Osteoblast (primary cell): ENCODE results near the gene GFPT1. TPM values are rescaled to one million over a fixed set of nuclear protein-coding genes. Genes with fewer than 3 reads are reported as not detected.

Experiments used
- DNase-seq: peaks from one replicate; pipeline ENCODE4 v3.0.0; 2011; ENCODE audit warnings: low spot score, mixed read lengths; ENCODE audit not compliant: insufficient read length; ENCODE audit errors: missing footprints
- H2AFZ ChIP-seq: 2 replicates; pipeline ENCODE4 v1.6.0; 2011; ENCODE audit warnings: mild to moderate bottlenecking, low read length
- H3K27ac ChIP-seq: 2 replicates; pipeline ENCODE4 v1.5.1; 2011; ENCODE audit warnings: mild to moderate bottlenecking, low read depth, low read length, moderate library complexity
- H3K27me3 ChIP-seq: 2 replicates; pipeline ENCODE4 v1.6.0; 2012; ENCODE audit warnings: mild to moderate bottlenecking, control low read depth, inconsistent platforms, low read length, moderate library complexity; ENCODE audit not compliant: insufficient read depth
- H3K36me3 ChIP-seq: 2 replicates; pipeline ENCODE4 v1.5.1; 2011; ENCODE audit warnings: mild to moderate bottlenecking, low read length, control low read depth, moderate library complexity; ENCODE audit not compliant: insufficient read depth
- H3K4me1 ChIP-seq: 2 replicates; pipeline ENCODE4 v1.5.1; 2011; ENCODE audit warnings: mild to moderate bottlenecking, low read length, control low read depth, moderate library complexity; ENCODE audit not compliant: insufficient read depth
- H3K4me2 ChIP-seq: 2 replicates; pipeline ENCODE4 v1.6.0; 2011; ENCODE audit warnings: mild to moderate bottlenecking, low read length; ENCODE audit not compliant: insufficient read depth
- H3K4me3 ChIP-seq: fragments of 200-600 bp; sonication (generic); 3 replicates; pipeline ENCODE4 v1.5.1; 2012; ENCODE audit warnings: mild to moderate bottlenecking, low read length, inconsistent platforms; ENCODE audit not compliant: insufficient read depth
- H3K79me2 ChIP-seq: 2 replicates; pipeline ENCODE4 v1.6.0; 2012; ENCODE audit warnings: mild to moderate bottlenecking, low read length, control low read depth, inconsistent platforms; ENCODE audit not compliant: insufficient read depth
- H3K9me3 ChIP-seq: 2 replicates; pipeline ENCODE4 v1.5.1; 2011; ENCODE audit warnings: low read depth, low read length, control low read depth
- H4K20me1 ChIP-seq: 2 replicates; pipeline ENCODE4 v1.6.0; 2012; ENCODE audit warnings: mild to moderate bottlenecking, low read length, control low read depth; ENCODE audit not compliant: insufficient read depth
- total RNA-seq: library from RNA; depleted of rRNA; stranded (reverse); fragments of >200 nt; gene quantifications from 2 replicates; pipeline ENCODE4 v1.2.3, GENCODE V29; 2012
- TF ChIP-seq, protein P1 (sequence below): IDR thresholded peaks from 2 replicates; pipeline ENCODE4 v1.5.1; 2011; ENCODE audit warnings: mild to moderate bottlenecking, low read depth, low read length, moderate library complexity; ENCODE audit errors: extremely low read depth

The GFPT1 gene
- total RNA-seq, 1 donor, result 64.4 TPM

DNA sequence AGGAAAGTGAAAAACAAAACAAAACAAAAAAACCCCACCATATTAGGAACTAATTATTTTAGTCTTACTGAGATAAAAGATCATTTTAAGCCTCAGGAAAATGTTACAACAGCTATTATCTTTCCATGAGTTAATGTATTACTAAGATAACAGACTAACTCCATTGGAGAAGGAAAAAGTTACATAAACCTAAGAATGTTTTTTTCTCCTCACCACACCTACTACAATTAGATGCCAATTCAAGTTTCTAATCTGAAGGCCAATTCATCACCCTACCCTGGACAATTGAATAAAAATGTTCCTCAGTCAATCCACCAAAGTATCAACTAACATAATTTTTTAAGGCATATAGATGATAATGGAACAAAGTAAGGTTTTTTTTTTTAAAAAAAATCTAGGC lies 10.2 kb upstream of the GFPT1 start:
- Histone ChIP-seq H3K27me3 (no peaks in the 10 kb centered on the region), H3K27ac (no peak overlapping the region), H3K4me1 (peaks cover 4% of the 10 kb centered on the region), H3K4me3 (no peak overlapping the region), H2AFZ (no peak overlapping the region), H3K4me2 (no peak overlapping the region), H3K79me2 (no peaks in the 10 kb centered on the region), H4K20me1 (no peaks in the 10 kb centered on the region), H3K36me3 (peaks cover 25% of the 10 kb centered on the region), H3K9me3 (no peaks in the 10 kb centered on the region)
- no peak for DNase-seq
- TF ChIP-seq, protein P1, sequence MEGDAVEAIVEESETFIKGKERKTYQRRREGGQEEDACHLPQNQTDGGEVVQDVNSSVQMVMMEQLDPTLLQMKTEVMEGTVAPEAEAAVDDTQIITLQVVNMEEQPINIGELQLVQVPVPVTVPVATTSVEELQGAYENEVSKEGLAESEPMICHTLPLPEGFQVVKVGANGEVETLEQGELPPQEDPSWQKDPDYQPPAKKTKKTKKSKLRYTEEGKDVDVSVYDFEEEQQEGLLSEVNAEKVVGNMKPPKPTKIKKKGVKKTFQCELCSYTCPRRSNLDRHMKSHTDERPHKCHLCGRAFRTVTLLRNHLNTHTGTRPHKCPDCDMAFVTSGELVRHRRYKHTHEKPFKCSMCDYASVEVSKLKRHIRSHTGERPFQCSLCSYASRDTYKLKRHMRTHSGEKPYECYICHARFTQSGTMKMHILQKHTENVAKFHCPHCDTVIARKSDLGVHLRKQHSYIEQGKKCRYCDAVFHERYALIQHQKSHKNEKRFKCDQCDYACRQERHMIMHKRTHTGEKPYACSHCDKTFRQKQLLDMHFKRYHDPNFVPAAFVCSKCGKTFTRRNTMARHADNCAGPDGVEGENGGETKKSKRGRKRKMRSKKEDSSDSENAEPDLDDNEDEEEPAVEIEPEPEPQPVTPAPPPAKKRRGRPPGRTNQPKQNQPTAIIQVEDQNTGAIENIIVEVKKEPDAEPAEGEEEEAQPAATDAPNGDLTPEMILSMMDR, result no peak

DNA sequence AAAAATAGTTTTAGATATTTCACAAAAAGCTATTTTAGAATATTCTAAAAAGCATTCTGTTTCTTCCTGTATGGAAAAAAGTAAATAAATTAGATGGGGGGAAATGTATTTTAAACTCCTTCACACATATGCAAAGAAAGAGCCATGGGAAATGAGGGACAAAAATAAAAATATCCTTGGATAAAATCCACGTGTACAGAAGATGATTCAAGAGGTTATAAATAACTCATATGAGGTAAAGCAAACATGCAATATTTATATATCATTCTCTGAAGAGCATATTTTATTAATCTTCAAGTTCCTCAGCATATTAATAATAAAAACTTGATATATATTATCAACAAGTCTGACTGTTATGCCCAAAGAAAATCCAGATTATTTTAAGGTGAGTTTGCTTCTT lies 8.8 kb upstream of the GFPT1 start:
- Histone ChIP-seq H3K4me2 (no peak overlapping the region), H2AFZ (no peak overlapping the region), H3K27ac (no peak overlapping the region), H3K27me3 (no peaks in the 10 kb centered on the region), H4K20me1 (no peaks in the 10 kb centered on the region), H3K4me3 (no peak overlapping the region), H3K4me1 (peaks cover 4% of the 10 kb centered on the region), H3K79me2 (no peaks in the 10 kb centered on the region), H3K9me3 (no peaks in the 10 kb centered on the region), H3K36me3 (peaks cover 25% of the 10 kb centered on the region)
- TF ChIP-seq, protein P1, result no peak
- DNase-seq, result no peak

DNA sequence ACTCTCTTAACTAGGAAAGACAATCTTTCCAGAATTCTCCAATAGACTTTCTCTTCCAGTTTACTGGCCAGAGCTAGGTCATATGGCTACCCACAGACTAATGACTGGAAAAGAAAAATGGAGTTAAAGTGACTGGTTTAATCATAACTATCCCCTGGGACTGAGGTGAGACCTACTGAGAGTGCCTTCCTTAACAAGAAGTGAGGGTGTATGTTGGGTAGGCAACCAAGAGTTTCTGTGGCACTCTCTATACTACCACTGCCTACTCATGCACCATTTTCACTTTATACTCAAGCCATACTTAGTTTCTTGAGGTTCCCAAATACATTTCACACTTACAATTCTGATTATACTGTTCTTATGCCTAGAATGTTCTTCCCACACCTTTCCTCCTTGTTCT lies 6.9 kb upstream of the GFPT1 start:
- peaks cover 10% of the 10 kb centered on the region for H3K36me3 ChIP-seq
- no peak for DNase-seq
- H3K27me3 ChIP-seq, result no peaks in the 10 kb centered on the region
- H3K9me3 ChIP-seq, result no peaks in the 10 kb centered on the region
- no peak overlapping the region for H3K4me2 ChIP-seq
- TF ChIP-seq, protein P1, result no peak
- no peak overlapping the region for H2AFZ ChIP-seq
- no peaks in the 10 kb centered on the region for H4K20me1 ChIP-seq
- H3K4me1 ChIP-seq, result peaks cover 4% of the 10 kb centered on the region
- H3K27ac ChIP-seq, result no peak overlapping the region
- no peak overlapping the region for H3K4me3 ChIP-seq
- H3K79me2 ChIP-seq, result no peaks in the 10 kb centered on the region

DNA sequence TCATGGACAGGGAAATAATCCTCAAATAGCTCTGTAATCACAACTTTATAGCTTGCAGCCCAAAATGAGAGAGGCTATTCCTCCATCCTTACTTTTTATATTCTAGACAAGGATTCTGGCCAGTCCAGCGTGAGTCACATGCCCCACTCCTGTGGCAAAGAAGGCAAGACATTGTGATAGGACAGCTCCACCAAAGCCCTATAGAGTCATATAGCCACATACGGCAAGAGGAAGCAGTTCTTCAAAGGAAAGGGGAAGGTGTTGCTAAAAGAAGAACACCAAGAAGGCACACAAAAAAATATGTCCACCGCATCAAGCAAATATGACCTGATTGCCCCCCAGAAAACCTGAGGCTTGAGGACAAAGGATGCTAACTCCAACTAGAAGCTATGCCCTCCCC lies 3.4 kb upstream of the GFPT1 start:
- no peak overlapping the region for H3K27ac ChIP-seq
- no peaks in the 10 kb centered on the region for H3K9me3 ChIP-seq
- H3K27me3 ChIP-seq, result no peaks in the 10 kb centered on the region
- TF ChIP-seq, protein P1, result no peak
- H3K4me3 ChIP-seq, result no peak overlapping the region
- H3K4me2 ChIP-seq, result no peak overlapping the region
- DNase-seq, result no peak
- H2AFZ ChIP-seq, result no peak overlapping the region
- H3K36me3 ChIP-seq, result no peaks in the 10 kb centered on the region
- peaks cover 5% of the 10 kb centered on the region for H3K4me1 ChIP-seq
- H4K20me1 ChIP-seq, result peaks cover 6% of the 10 kb centered on the region
- peaks cover 19% of the 10 kb centered on the region for H3K79me2 ChIP-seq
